Mononuclear cell (primary cell): ENCODE results near the gene ABCB9. TPM values are rescaled to one million over a fixed set of nuclear protein-coding genes. Genes with fewer than 3 reads are reported as not detected.

Experiments
- H3K27me3 ChIP-seq: 2 replicates; pipeline ENCODE4 v1.6.0; 2011; ENCODE audit warnings: low read length, control low read depth; ENCODE audit not compliant: insufficient read depth
- H3K4me1 ChIP-seq: 2 replicates; pipeline ENCODE4 v1.5.1; 2011; ENCODE audit warnings: mild to moderate bottlenecking, low read length, control low read depth; ENCODE audit not compliant: insufficient read depth
- H3K4me3 ChIP-seq: 2 replicates; pipeline ENCODE4 v1.5.1; 2011; ENCODE audit warnings: mild to moderate bottlenecking, low read length, moderate library complexity
- H3K9me3 ChIP-seq: 2 replicates; pipeline ENCODE4 v1.5.1; 2011; ENCODE audit warnings: low read depth, mild to moderate bottlenecking, control low read depth, low read length
- total RNA-seq: library from RNA; depleted of rRNA; stranded (reverse); fragments of >200 nt; gene quantifications from one replicate; pipeline ENCODE4 v1.2.3, GENCODE V29; 2012

Gene ABCB9
- total RNA-seq, 1 donor = 2.1 TPM

DNA sequence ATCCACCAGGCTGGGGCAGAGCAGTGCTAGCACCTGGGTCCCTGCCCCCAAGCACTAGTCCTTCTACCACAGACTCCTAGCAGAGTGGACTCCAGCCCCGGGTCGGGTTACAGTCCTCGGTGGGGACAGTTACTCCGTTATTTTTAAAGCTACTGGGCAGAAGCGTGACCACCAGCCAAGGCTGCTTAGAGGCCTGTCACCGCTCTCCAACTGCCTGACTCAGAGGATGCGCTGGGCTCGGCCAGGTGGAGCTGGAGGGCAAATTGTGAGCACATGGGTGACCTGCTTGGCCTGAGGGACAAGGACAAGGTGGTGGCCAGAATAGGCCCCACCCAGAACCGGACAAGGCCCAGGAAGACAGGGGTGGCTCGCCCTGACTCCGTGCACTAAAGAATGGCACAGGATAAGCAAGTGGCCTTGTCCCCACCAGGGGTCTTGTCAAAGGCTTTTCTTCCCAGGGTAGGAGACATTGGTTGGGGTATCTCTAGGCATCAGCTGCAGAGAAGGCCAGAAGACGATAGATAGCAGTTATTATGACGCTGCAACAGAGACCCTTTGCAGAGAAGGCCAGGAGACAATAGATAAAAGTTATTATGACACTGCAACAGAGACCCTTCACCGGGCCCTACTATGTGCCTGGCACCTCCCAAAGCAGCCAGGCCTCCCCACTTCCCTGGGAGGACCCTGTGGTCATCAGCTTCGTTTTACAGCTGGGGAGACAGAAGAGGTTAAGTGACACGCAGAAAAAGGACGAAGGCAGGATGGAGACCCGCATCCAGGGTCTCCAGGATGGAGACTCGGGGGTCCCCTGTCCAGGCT lies 1.6 kb downstream of the ABCB9 start:
- peaks cover 10% of the 10 kb centered on the region for H3K4me1 ChIP-seq
- no peak overlapping the region for H3K4me3 ChIP-seq
- no peaks in the 10 kb centered on the region for H3K9me3 ChIP-seq
- no peaks in the 10 kb centered on the region for H3K27me3 ChIP-seq

DNA sequence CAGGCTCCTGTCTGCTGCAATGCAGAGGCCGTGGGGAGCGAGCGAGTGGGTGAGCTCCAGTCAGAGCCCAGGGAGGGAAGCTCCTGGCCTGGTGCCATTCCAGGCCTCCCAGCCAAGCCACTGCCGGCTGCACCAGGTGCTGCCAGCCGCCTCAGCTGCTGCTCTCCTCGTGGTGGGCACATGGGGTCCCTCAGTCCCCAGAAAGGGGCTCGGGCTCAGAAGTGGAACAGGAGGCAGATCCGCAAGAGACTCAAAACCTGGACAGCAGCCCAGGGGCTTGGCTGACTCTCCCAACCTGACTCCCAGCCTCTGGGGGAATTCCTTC lies 2.4 kb downstream of the ABCB9 start:
- Histone ChIP-seq H3K4me3 (no peak overlapping the region), H3K27me3 (no peaks in the 10 kb centered on the region), H3K9me3 (no peaks in the 10 kb centered on the region), H3K4me1 (peaks cover 10% of the 10 kb centered on the region)

DNA sequence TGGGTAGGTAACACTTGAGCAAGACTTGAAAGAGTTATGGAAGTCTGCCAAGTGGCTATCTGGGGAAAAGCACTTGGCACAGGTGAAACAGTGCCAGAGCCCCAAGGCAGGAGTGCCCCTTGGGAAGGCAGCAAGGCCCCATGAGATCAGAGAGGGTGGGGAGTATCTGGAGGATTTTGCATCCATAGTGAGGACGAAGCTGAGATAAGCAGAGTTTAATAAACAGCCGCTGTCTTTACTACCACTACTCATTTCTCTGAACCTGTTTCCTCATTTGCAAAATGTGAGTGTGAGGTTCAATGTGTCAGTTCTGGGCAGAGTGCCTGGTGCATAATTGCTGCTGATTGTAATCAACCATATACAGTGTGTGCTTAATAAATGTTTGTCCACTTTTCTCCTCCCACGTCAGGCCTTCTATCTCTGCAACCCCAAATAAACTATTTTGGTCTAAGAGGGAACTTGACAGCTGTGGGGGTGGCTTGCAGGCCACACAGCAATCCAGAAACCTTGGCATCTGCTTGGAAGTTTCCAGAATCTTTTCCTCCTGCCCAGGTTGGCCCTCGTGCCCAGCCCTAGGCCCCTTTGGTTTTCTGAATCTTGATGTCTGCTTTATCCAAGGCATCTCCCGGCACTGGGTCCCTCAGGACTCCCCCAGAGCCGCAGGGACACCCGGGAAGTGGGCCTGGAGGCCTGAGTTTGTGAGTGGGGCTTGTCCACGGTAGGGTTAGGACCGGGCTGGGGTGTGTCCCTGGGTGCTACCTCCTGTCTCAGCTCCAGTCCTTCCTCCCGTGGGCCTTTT lies 4.5 kb downstream of the ABCB9 start:
- Histone ChIP-seq H3K27me3 (no peaks in the 10 kb centered on the region), H3K4me1 (peaks cover 10% of the 10 kb centered on the region), H3K9me3 (no peaks in the 10 kb centered on the region), H3K4me3 (no peak overlapping the region)

DNA sequence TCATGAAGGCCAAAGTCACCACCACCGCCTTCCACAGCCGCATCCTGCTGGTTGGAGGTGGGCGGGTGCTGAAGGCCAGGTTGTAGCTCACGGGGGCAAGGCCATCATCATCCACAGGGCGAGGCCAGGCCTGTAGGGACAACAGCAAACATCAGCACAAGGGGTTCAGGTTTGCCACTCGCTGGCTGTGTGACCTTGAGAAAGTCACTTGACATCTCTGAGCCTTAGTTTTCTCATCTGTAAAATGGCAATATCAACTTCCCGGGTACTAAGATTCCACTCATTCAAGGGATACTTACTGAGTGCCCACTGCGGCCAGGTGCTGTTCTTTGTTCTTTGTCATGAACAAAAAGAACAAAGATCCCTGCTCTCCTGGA lies 6.1 kb downstream of the ABCB9 start:
- no peaks in the 10 kb centered on the region for H3K27me3 ChIP-seq
- no peaks in the 10 kb centered on the region for H3K4me1 ChIP-seq
- H3K4me3 ChIP-seq = no peak overlapping the region
- no peaks in the 10 kb centered on the region for H3K9me3 ChIP-seq

DNA sequence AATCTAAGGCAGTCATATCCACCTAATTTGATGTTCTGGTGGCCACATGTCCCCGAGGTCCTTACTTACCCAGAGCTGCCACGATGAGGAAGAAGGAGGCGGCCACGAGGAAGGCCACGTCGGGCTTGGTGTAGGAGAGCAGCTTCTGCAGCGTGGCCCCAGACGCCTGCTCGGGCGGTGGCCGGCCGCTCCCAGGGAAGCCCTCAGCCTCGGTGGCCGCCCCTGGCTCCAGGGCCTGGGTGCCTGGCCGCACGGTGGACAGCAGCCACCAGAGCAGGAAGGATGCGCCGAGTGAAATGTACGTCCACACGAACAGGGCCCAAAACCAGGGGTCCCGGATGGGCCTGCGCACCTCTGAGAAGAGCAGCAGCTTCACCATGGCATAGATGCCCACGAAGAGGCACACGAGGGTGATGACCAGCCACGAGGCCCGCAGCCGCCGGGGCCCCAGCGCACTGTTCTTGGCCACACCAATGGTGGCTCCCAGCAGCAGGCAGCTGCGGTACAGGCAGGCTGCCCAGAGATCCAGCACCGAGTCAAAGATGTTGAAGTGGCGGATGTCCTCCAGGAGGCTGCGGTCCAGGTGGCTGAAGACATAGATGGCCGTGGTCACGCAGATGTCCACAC lies 6.6 kb downstream of the ABCB9 start:
- H3K9me3 ChIP-seq = no peaks in the 10 kb centered on the region

GRCh38 chr12:122958198-122958888 lies 7.9 kb downstream of the ABCB9 start:
- no peak overlapping the region for H3K4me3 ChIP-seq
- no peaks in the 10 kb centered on the region for H3K27me3 ChIP-seq
- no peaks in the 10 kb centered on the region for H3K4me1 ChIP-seq
- no peaks in the 10 kb centered on the region for H3K9me3 ChIP-seq

More for the DNA sequence above, 6.6 kb downstream of the ABCB9 start:
- H3K27me3 ChIP-seq = no peaks in the 10 kb centered on the region
- H3K4me1 ChIP-seq = no peaks in the 10 kb centered on the region
- no peak overlapping the region for H3K4me3 ChIP-seq

GRCh38 chr12:122956035-122956434 lies 10.2 kb downstream of the ABCB9 start:
- Histone ChIP-seq H3K9me3 (no peaks in the 10 kb centered on the region), H3K27me3 (no peaks in the 10 kb centered on the region), H3K4me3 (no peak overlapping the region)

DNA sequence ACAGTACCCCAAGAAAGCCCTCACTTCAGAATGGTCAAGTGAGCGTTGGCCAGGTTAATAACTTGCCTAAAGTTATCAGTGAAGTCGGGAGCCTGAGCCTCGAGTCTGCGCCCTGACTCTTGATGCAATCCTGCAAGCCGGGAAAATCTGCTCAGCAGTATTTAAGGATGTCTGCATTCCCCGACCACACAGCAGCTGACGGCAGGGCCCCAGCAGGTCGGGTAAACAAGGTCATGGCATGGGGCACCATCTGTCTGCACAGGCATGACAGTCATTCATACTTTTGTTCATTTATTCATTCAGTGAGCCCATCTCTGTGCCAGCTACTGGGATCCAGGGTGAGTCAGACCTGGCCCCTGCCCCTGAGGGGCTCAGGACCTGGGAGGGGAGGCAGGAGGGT lies 11.1 kb downstream of the ABCB9 start:
- H3K4me1 ChIP-seq = no peaks in the 10 kb centered on the region
- H3K9me3 ChIP-seq = no peaks in the 10 kb centered on the region
- no peaks in the 10 kb centered on the region for H3K27me3 ChIP-seq
- no peak overlapping the region for H3K4me3 ChIP-seq

More at GRCh38 chr12:122956035-122956434, 10.2 kb downstream of the ABCB9 start:
- no peaks in the 10 kb centered on the region for H3K4me1 ChIP-seq

GRCh38 chr12:122951979-122952892 lies 14.0 kb downstream of the ABCB9 start:
- no peak overlapping the region for H3K4me3 ChIP-seq
- H3K27me3 ChIP-seq = no peaks in the 10 kb centered on the region
- H3K9me3 ChIP-seq = no peaks in the 10 kb centered on the region
- peaks cover 11% of the 10 kb centered on the region for H3K4me1 ChIP-seq

DNA sequence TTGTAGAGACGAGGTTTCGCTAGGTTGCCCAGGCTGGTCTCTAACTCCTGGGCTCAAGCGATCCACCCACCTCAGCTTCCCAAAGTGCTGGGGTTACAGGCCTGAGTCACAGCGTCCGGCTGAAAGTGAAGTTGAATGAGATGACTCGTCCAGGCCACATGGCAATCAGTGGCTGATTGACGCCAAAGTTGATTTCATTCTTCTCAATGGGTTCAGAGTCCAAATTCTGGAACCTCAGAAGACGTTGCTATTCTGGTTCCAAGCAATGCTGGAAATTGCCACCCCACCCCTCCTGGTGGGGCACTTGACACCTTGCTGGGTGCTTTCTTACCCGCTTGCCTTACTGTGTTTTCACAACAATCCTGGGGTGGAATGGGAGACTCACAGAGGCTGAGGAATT lies 14.9 kb downstream of the ABCB9 start:
- Histone ChIP-seq H3K4me3 (no peak overlapping the region), H3K27me3 (no peaks in the 10 kb centered on the region), H3K4me1 (peaks cover 20% of the 10 kb centered on the region), H3K9me3 (no peaks in the 10 kb centered on the region)

GRCh38 chr12:122949816-122950675 lies 16.2 kb downstream of the ABCB9 start:
- H3K9me3 ChIP-seq = no peaks in the 10 kb centered on the region

DNA sequence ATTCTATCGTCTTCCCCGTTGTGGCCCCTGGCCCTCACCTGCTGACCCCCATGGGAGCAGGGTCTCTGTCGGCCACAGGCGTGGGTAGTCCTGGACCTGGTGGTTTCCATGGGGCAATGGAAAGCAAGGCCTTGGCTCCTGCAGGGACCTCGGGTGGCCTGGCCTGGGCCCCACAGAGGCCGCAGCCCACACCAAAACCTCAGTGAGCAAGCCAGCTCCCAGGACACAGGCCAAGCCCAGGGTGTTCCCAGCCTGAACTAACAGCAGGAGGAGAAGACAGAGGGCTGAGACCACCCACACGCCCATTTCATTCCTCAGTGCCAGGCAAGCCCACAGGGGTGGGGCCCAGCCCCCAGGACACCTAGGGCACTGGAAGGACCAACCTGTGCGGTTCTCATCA lies 16.9 kb downstream of the ABCB9 start:
- no peaks in the 10 kb centered on the region for H3K9me3 ChIP-seq
- H3K27me3 ChIP-seq = no peaks in the 10 kb centered on the region
- peaks cover 26% of the 10 kb centered on the region for H3K4me1 ChIP-seq
- H3K4me3 ChIP-seq = no peak overlapping the region

More at GRCh38 chr12:122949816-122950675, 16.2 kb downstream of the ABCB9 start:
- Histone ChIP-seq H3K27me3 (no peaks in the 10 kb centered on the region), H3K4me3 (no peak overlapping the region), H3K4me1 (peaks cover 26% of the 10 kb centered on the region)

DNA sequence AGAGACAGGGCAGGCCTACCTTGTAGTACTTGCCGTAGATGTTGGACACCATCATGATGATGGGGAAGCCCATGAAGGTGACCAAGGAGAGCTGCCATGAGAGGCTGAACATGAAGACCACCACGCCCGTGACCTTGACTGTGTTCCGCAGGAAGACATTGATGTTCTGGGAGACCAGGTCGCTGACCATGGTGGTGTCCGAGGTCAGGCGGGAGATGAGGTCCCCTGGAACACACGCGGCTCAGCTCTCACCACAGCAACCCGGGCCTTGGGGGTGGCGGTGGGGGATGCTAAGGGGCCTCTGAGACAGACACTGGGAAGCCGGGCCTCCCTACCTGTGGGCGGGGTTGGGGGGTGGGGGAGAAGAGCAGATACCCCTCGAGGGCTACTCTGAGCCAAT lies 17.7 kb downstream of the ABCB9 start:
- Histone ChIP-seq H3K27me3 (no peaks in the 10 kb centered on the region), H3K4me1 (peaks cover 26% of the 10 kb centered on the region), H3K9me3 (no peaks in the 10 kb centered on the region), H3K4me3 (no peak overlapping the region)
